ENCODE measurements around the gene PTCD3. TPM values are rescaled to one million over a fixed set of nuclear protein-coding genes. Genes with fewer than 3 reads are reported as not detected.

PTCD3 gene
- total RNA-seq, 1 experiment from 2014 or later, result 93.9 TPM

DNA sequence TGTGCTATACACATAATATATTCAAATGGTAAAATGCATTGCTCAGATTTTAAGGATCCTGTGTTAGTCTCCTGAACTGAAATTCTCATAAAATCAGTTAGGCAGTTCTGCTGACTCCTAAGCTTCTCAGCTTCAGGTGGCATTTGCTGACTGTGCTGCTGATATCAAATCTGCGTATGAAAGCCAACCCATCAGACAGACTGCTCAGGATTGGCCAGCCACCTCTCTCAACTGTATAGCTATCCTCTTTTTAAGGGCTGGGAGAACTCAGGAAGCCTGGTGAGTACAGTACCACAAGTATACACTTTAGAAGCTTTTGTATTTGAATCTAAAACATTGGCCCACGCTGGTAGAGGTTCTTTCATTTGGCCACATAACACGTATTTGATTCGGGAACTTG, 28.7 kb downstream of the PTCD3 start:
- BruUV-seq (replicated peaks), result no TSS peak

DNA sequence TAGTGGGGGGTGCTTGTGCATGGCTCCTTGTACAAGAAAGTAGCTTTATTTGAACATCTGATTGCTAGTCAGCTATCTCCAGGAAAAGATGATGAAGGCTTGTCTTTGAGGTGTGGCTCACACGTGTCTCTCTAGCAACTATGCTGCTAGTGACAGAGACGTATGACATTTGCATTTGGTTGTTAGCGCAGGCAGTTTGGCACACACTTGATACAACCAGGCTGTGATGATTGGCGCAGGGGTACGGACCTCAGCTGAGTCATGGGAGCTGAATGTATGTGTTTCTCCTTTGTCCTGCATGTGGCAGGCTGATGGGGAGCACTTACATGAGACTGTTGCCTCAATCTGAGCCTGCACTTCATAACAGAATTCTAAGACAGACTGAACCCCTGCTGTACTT, 29.6 kb downstream of the PTCD3 start:
- no peaks in the 10 kb centered on the region for H3K4me1 ChIP-seq (ENCODE audit: control insufficient read depth, insufficient read depth, low read length)
- no TSS peak for BruUV-seq (replicated peaks)
- intact Hi-C loops (cut with micrococcal nuclease; ENCODE audit: unreplicated experiment) (no loop called here), in situ Hi-C loops (cut with HindIII; ENCODE audit: low pct_unique_long_range_greater_than_20kb, low sequenced_read_pairs) (no loop called here)
- no peaks in the 10 kb centered on the region for H3K27me3 ChIP-seq (ENCODE audit: control insufficient read depth, insufficient read depth, low read length)
- TF ChIP-seq, protein P1, sequence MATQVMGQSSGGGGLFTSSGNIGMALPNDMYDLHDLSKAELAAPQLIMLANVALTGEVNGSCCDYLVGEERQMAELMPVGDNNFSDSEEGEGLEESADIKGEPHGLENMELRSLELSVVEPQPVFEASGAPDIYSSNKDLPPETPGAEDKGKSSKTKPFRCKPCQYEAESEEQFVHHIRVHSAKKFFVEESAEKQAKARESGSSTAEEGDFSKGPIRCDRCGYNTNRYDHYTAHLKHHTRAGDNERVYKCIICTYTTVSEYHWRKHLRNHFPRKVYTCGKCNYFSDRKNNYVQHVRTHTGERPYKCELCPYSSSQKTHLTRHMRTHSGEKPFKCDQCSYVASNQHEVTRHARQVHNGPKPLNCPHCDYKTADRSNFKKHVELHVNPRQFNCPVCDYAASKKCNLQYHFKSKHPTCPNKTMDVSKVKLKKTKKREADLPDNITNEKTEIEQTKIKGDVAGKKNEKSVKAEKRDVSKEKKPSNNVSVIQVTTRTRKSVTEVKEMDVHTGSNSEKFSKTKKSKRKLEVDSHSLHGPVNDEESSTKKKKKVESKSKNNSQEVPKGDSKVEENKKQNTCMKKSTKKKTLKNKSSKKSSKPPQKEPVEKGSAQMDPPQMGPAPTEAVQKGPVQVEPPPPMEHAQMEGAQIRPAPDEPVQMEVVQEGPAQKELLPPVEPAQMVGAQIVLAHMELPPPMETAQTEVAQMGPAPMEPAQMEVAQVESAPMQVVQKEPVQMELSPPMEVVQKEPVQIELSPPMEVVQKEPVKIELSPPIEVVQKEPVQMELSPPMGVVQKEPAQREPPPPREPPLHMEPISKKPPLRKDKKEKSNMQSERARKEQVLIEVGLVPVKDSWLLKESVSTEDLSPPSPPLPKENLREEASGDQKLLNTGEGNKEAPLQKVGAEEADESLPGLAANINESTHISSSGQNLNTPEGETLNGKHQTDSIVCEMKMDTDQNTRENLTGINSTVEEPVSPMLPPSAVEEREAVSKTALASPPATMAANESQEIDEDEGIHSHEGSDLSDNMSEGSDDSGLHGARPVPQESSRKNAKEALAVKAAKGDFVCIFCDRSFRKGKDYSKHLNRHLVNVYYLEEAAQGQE (IDR thresholded peaks at IDR 0.05; ENCODE audit: insufficient read depth in 1 of 2, low read depth in 2 of 2, low read length in 1 of 2), result no peak
- TF ChIP-seq TCF7L2 (IDR thresholded peaks at IDR 0.05; ENCODE audit: low read depth, low read length), result no peak
- TF ChIP-seq, protein P2, sequence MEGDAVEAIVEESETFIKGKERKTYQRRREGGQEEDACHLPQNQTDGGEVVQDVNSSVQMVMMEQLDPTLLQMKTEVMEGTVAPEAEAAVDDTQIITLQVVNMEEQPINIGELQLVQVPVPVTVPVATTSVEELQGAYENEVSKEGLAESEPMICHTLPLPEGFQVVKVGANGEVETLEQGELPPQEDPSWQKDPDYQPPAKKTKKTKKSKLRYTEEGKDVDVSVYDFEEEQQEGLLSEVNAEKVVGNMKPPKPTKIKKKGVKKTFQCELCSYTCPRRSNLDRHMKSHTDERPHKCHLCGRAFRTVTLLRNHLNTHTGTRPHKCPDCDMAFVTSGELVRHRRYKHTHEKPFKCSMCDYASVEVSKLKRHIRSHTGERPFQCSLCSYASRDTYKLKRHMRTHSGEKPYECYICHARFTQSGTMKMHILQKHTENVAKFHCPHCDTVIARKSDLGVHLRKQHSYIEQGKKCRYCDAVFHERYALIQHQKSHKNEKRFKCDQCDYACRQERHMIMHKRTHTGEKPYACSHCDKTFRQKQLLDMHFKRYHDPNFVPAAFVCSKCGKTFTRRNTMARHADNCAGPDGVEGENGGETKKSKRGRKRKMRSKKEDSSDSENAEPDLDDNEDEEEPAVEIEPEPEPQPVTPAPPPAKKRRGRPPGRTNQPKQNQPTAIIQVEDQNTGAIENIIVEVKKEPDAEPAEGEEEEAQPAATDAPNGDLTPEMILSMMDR (IDR thresholded peaks at IDR 0.05), result no peak
- TF ChIP-seq POLR2AphosphoS5 (IDR thresholded peaks at IDR 0.05; ENCODE audit: low read depth, low read length), result no peak
- TF ChIP-seq SIN3A (IDR thresholded peaks at IDR 0.05; ENCODE audit: borderline replicate concordance, insufficient read depth, low read depth, low read length), result no peak
- DNase-seq (ENCODE audit: low read depth, low spot score) (no peak), ATAC-seq (no peak)
- CTCF ChIA-PET, result no interaction called here
- H3K36me3 ChIP-seq (ENCODE audit: control insufficient read depth, insufficient read depth, low read length), result peaks cover 80% of the 10 kb centered on the region
- no peaks in the 10 kb centered on the region for H3K9me3 ChIP-seq (ENCODE audit: control insufficient read depth, insufficient read depth, low read depth, low read length)
- H3K4me3 ChIP-seq (ENCODE audit: low read depth in 2 of 2, low read length in 2 of 2), result no peak overlapping the region
- no peak overlapping the region for H3K27ac ChIP-seq (ENCODE audit: low read length)
- POLR2A ChIA-PET, result interaction anchor here (0.6 kb wide), 1 partner anchor 305 kb away, joined by 3 read pairs; no protein-coding TSS in a partner anchor

More for the DNA sequence above, 28.7 kb downstream of the PTCD3 start:
- POLR2A ChIA-PET, result no interaction called here
- DNase-seq (ENCODE audit: low read depth, low spot score) (no peak), ATAC-seq (no peak)
- in situ Hi-C loops (cut with HindIII; ENCODE audit: low pct_unique_long_range_greater_than_20kb, low sequenced_read_pairs) (no loop called here), intact Hi-C loops (cut with micrococcal nuclease; ENCODE audit: unreplicated experiment) (no loop called here)
- Histone ChIP-seq H3K36me3 (ENCODE audit: control insufficient read depth, insufficient read depth, low read length) (peaks cover 81% of the 10 kb centered on the region), H3K4me1 (ENCODE audit: control insufficient read depth, insufficient read depth, low read length) (no peaks in the 10 kb centered on the region), H3K9me3 (ENCODE audit: control insufficient read depth, insufficient read depth, low read depth, low read length) (no peaks in the 10 kb centered on the region), H3K4me3 (ENCODE audit: low read depth in 2 of 2, low read length in 2 of 2) (no peak overlapping the region), H3K27ac (ENCODE audit: low read length) (no peak overlapping the region), H3K27me3 (ENCODE audit: control insufficient read depth, insufficient read depth, low read length) (no peaks in the 10 kb centered on the region)
- TF ChIP-seq, protein P1 (IDR thresholded peaks at IDR 0.05; ENCODE audit: insufficient read depth in 1 of 2, low read depth in 2 of 2, low read length in 1 of 2), result no peak
- TF ChIP-seq TCF7L2 (IDR thresholded peaks at IDR 0.05; ENCODE audit: low read depth, low read length) (no peak), POLR2AphosphoS5 (IDR thresholded peaks at IDR 0.05; ENCODE audit: low read depth, low read length) (no peak), SIN3A (IDR thresholded peaks at IDR 0.05; ENCODE audit: borderline replicate concordance, insufficient read depth, low read depth, low read length) (no peak)
- TF ChIP-seq, protein P2 (IDR thresholded peaks at IDR 0.05), result no peak
- CTCF ChIA-PET, result no interaction called here
